Pancreas (tissue), 10 donors: Measurements from ENCODE around the gene MRM1. TPM values are rescaled to one million over a fixed set of nuclear protein-coding genes. Genes with fewer than 3 reads are reported as not detected.
"Not testable (repeated sequence)": the region's sequence is repeated elsewhere in the genome, so short reads cannot be mapped to it uniquely, and the experiment has no call there.

Experiments used
- ATAC-seq, 4 donors: fragments of 200-7000 bp; cut with Tn5 transposase; one replicate each; pipeline versions ENCODE4 v1.8.0 to v1.9.1; 2020; ENCODE audit warnings: mild to moderate bottlenecking in 4 of 4, moderate library complexity in 4 of 4
- DNase-seq, 6 donors: peaks; one replicate each; pipeline ENCODE4 v3.0.0-alpha.2; 2020
- FAIRE-seq: peaks from 2 replicates; lab custom pipeline; 2012; peaks lifted over from hg19 to GRCh38; lab: Jason Lieb, UNC
- H3K27ac ChIP-seq, 4 donors: fragments of 200-600 bp; sonication (generic); 1 replicate in 3 of 4; 2 replicates in 1 of 4; pipeline versions ENCODE4 v1.5.0 to v1.8.0; 2020
- H3K27me3 ChIP-seq, 4 donors: fragments of 200-600 bp; one replicate each; pipeline ENCODE4 v1.8.0; 2021
- H3K36me3 ChIP-seq, 3 donors: fragments of 200-600 bp; sonication (generic) in 1 of 3; one replicate each; pipeline versions ENCODE4 v1.5.0 to v1.8.0; 2020 to 2021
- H3K4me1 ChIP-seq, 3 donors: fragments of 200-600 bp; one replicate each; pipeline ENCODE4 v1.8.0; 2021
- H3K4me3 ChIP-seq, 4 donors: fragments of 200-600 bp; sonication (generic) in 2 of 4; one replicate each; pipeline versions ENCODE4 v1.5.0 to v1.8.0; 2020 to 2021
- H3K9me3 ChIP-seq, 4 donors: fragments of 200-600 bp; one replicate each; pipeline ENCODE4 v1.8.0; 2021
- WGBS, 2 donors: extraction: QIAGEN DNeasy Blood & Tissue Kit; methylation state at CpG; one replicate each; pipeline ENCODE4 v1.1.7; 2013; 5-methylcytosine and 5-hydroxymethylcytosine counted together
- intact Hi-C, 3 donors: fragments of 100-400 bp; cut with DNase I; formaldehyde crosslinking; loops; one replicate each; pipeline versions ENCODE4 v1.11.1 to v1.14.2; 2022
- polyA plus RNA-seq, 2 donors: library from polyadenylated mRNA; stranded (reverse); fragments of 200-250 nt; gene quantifications; one replicate each; pipeline ENCODE4 v1.2.3, GENCODE V29; 2013
- total RNA-seq, 6 donors: library from RNA; stranded (reverse); fragmentation: NEBNext Ultra II Directional in 4 of 6; extraction: Animal tissue kit (Norgen Biotek cat#: 25700) in 4 of 6; gene quantifications; one replicate each; pipeline versions ENCODE4 v1.2.1 to v1.2.4, GENCODE V29; 2021 to 2023
- TF ChIP-seq, protein P1 (sequence below), 4 donors: fragments of 200-600 bp; sonication (generic) in 3 of 4; IDR thresholded peaks; one replicate each; pipeline versions ENCODE4 v1.5.0 to v1.8.0; 2021; ENCODE audit warnings: antibody characterized with exemption in 4 of 4
- donor health status: healthy with polysubstance abuse.
- donor health status: DM: no; HTN: no; CAD: no; lungs with moderate emphysema.
- donor health status: DM: no; HTN: no; CAD: no.
- donor health status: control.
- donor health status: control.
- donor health status: Bipolar disorder and iron deficiency.
- donor health status: DM: yes; HTN: yes; CAD: no.
- donor health status: DM: no; HTN: no; CAD: no.
- donor health status: DM: no; HTN: no; CAD: no.
- donor health status: DM: yes; HTN: yes; CAD: no.

MRM1 gene
- total and polyA plus RNA-seq, 8 donors, result 2.5 to 7.5 (median 4.7) TPM

DNA sequence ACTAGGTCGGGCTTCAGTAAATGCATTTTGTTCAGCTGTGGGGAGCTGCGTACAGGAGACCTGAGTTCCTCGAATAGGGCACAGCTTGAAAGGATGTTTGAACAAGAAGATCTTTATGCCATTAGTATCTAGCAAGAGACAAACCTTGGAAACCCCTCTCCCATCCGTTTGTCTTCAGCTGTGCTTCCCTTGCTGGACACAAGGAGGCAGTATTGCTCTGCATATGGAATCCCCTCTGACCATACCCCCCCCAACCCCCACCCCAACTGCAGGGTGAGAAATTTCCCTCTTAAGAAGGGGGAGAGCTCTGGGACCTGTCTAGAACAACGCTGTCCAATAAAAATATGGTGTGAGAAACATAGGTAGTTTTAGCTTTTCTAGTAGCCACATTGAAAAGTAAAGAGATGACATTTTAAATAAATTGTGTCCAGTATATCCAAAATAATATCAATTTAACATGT is 1.6 kb downstream of the MRM1 start:
- Histone ChIP-seq H3K36me3 (no peaks in the 10 kb centered on the region), H3K4me3 (peak overlapping the region in 3 of 4 donors; percentile 86 to 96 (median 88)), H3K27me3 (no peaks in the 10 kb centered on the region), H3K9me3 (no peaks in the 10 kb centered on the region), H3K4me1 (peaks cover 0 to 15% (median 3%) of the 10 kb centered on the region in 3 donors), H3K27ac (no peak overlapping the region)
- FAIRE-seq, result no peak
- intact Hi-C loops, result no loop called here
- TF ChIP-seq, protein P1, sequence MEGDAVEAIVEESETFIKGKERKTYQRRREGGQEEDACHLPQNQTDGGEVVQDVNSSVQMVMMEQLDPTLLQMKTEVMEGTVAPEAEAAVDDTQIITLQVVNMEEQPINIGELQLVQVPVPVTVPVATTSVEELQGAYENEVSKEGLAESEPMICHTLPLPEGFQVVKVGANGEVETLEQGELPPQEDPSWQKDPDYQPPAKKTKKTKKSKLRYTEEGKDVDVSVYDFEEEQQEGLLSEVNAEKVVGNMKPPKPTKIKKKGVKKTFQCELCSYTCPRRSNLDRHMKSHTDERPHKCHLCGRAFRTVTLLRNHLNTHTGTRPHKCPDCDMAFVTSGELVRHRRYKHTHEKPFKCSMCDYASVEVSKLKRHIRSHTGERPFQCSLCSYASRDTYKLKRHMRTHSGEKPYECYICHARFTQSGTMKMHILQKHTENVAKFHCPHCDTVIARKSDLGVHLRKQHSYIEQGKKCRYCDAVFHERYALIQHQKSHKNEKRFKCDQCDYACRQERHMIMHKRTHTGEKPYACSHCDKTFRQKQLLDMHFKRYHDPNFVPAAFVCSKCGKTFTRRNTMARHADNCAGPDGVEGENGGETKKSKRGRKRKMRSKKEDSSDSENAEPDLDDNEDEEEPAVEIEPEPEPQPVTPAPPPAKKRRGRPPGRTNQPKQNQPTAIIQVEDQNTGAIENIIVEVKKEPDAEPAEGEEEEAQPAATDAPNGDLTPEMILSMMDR (IDR thresholded peaks at IDR 0.05), result peak; percentile 60 to 72 (median 66)
- WGBS, 2 donors, result 15 to 22% methylated on average over 5 of the region's 5 CpGs
- peak in 3 of 4 donors; percentile 37 to 54 (median 39) for ATAC-seq
- peak in 3 of 6 donors; percentile 43 to 55 (median 53) for DNase-seq

GRCh38 chr17:36605028-36605427 is 3.6 kb downstream of the MRM1 start:
- H3K9me3 ChIP-seq, H3K36me3 ChIP-seq, ATAC-seq, H3K27ac ChIP-seq, FAIRE-seq, intact Hi-C loops, H3K4me3 ChIP-seq, H3K27me3 ChIP-seq, DNase-seq: not testable (repeated sequence)
- peaks cover 0 to 15% (median 3%) of the 10 kb centered on the region in 3 donors for H3K4me1 ChIP-seq
- WGBS, 2 donors, result 97 to 100% methylated on average over 5 of the region's 5 CpGs

GRCh38 chr17:36608280-36608679 is 6.9 kb downstream of the MRM1 start:
- FAIRE-seq (no peak), DNase-seq (no peak)

GRCh38 chr17:36608794-36609497 is 7.6 kb downstream of the MRM1 start:
- intact Hi-C loops, result no loop called here
- Histone ChIP-seq H3K9me3 (no peaks in the 10 kb centered on the region), H3K4me3 (no peak overlapping the region), H3K36me3 (no peaks in the 10 kb centered on the region), H3K27ac (no peak overlapping the region), H3K4me1 (peaks cover 0 to 2% (median 0%) of the 10 kb centered on the region in 3 donors), H3K27me3 (no peaks in the 10 kb centered on the region)
- no peak for FAIRE-seq
- peak in 1 of 6 donors; percentile 25 for DNase-seq
- peak; percentile 52 to 82 (median 74) for ATAC-seq
- WGBS, 2 donors, result 60 to 66% methylated on average over 24 of the region's 24 CpGs
- TF ChIP-seq, protein P1 (IDR thresholded peaks at IDR 0.05), result no peak

More at GRCh38 chr17:36608280-36608679, 6.9 kb downstream of the MRM1 start:
- no peaks in the 10 kb centered on the region for H3K27me3 ChIP-seq
- H3K4me1 ChIP-seq, result peaks cover 0 to 9% (median 0%) of the 10 kb centered on the region in 3 donors
- no peak overlapping the region for H3K27ac ChIP-seq
- H3K4me3 ChIP-seq, result no peak overlapping the region
- intact Hi-C loops, result no loop called here
- WGBS, 2 donors, result 88 to 89% methylated on average over 7 of the region's 7 CpGs
- no peaks in the 10 kb centered on the region for H3K9me3 ChIP-seq
- TF ChIP-seq, protein P1 (IDR thresholded peaks at IDR 0.05), result no peak
- ATAC-seq, result no peak
- no peaks in the 10 kb centered on the region for H3K36me3 ChIP-seq

DNA sequence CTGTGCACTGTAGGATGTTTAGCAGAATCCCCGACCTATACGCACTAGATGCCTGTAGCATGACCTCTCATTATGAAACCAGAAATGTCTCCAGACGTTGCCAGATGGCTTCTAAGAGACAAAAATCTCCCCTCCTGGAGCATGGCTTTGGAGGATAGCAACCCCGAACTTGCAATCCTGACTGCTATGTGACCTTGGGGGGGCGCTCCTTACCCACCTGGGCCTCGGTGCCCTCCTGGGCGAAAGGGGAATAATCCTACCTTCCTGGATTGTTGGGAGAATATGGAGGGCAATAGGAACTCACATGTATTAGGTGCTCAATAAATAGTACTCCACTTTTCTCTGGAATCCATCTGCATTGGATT is 8.1 kb downstream of the MRM1 start:
- DNase-seq, result no peak
- H3K4me1 ChIP-seq, result no peaks in the 10 kb centered on the region
- TF ChIP-seq, protein P1 (IDR thresholded peaks at IDR 0.05), result no peak
- intact Hi-C loops, result no loop called here
- FAIRE-seq, result no peak
- H3K9me3 ChIP-seq, result no peaks in the 10 kb centered on the region
- H3K27me3 ChIP-seq, result no peaks in the 10 kb centered on the region
- 84 to 88% methylated on average over 7 of the region's 7 CpGs for WGBS, 2 donors
- no peak for ATAC-seq
- no peak overlapping the region for H3K4me3 ChIP-seq
- H3K36me3 ChIP-seq, result no peaks in the 10 kb centered on the region
- no peak overlapping the region for H3K27ac ChIP-seq
